Common myeloid progenitor, CD34-positive (primary cell): Measurements from ENCODE around the gene TRAF3.

ENCODE experiments used
- CTCF ChIA-PET: fragments of 350-600 bp; sonication (Branson Sonifier 250); formaldehyde crosslinking; loops from one replicate; lab custom pipeline; 2021; ENCODE audit warnings: antibody characterized with exemption; lab: Charles Lee
- POLR2A ChIA-PET: fragments of 350-600 bp; sonication (Branson Sonifier 250); formaldehyde crosslinking; loops from one replicate; lab custom pipeline; 2021; ENCODE audit warnings: antibody characterized with exemption; lab: Charles Lee
- DNase-seq, 3 donors: peaks; one replicate each; pipeline versions ENCODE4 v3.0.0 to v3.0.0-alpha.2; 2013
- H3K27ac ChIP-seq, 2 experiments: 1 replicate in 1 of 2; 2 replicates in 1 of 2; pipeline ENCODE4 v1.7.0; 2013; ENCODE audit warnings: inconsistent platforms in 2 of 2, low read length in 2 of 2, mild to moderate bottlenecking in 2 of 2, low read depth in 1 of 2, moderate library complexity in 1 of 2; ENCODE audit not compliant: severe bottlenecking in 2 of 2, insufficient read depth in 1 of 2, poor library complexity in 1 of 2
- H3K27me3 ChIP-seq, 5 experiments: replicated peaks in 2 of 5; 1 replicate in 3 of 5; 2 replicates in 2 of 5; pipeline versions ENCODE4 v1.6.1 to v1.7.0; 2013; ENCODE audit warnings: low read length in 4 of 5, mild to moderate bottlenecking in 2 of 5, moderate library complexity in 2 of 5, inconsistent platforms in 1 of 5; ENCODE audit not compliant: insufficient read depth in 5 of 5, control insufficient read depth in 4 of 5
- H3K36me3 ChIP-seq, 4 experiments: 1 replicate in 2 of 4; 2 replicates in 2 of 4; pipeline versions ENCODE4 v1.6.1 to v1.7.0; 2013; ENCODE audit warnings: low read length in 3 of 4, control low read depth in 1 of 4, mild to moderate bottlenecking in 1 of 4; ENCODE audit not compliant: control insufficient read depth in 4 of 4, insufficient read depth in 4 of 4
- H3K4me1 ChIP-seq, 4 experiments: 1 replicate in 3 of 4; 2 replicates in 1 of 4; pipeline versions ENCODE4 v1.6.1 to v1.7.1; 2013; ENCODE audit warnings: low read length in 3 of 4, mild to moderate bottlenecking in 3 of 4, control low read depth in 1 of 4, inconsistent platforms in 1 of 4, moderate library complexity in 1 of 4; ENCODE audit not compliant: control insufficient read depth in 4 of 4, insufficient read depth in 4 of 4; ENCODE audit errors: control extremely low read depth in 1 of 4
- H3K4me3 ChIP-seq, 7 experiments: 1 replicate in 4 of 7; 2 replicates in 3 of 7; pipeline versions ENCODE4 v1.5.1 to v1.7.0; 2013; ENCODE audit warnings: mild to moderate bottlenecking in 7 of 7, low read length in 6 of 7, moderate library complexity in 6 of 7, inconsistent platforms in 2 of 7, low read depth in 2 of 7, control low read depth in 1 of 7; ENCODE audit not compliant: insufficient read depth in 4 of 7, control insufficient read depth in 1 of 7; ENCODE audit errors: extremely low read depth in 1 of 7
- H3K9me3 ChIP-seq, 5 experiments: 1 replicate in 4 of 5; 2 replicates in 1 of 5; pipeline versions ENCODE4 v1.6.1 to v1.7.1; 2013; ENCODE audit warnings: low read length in 4 of 5, mild to moderate bottlenecking in 2 of 5, inconsistent platforms in 1 of 5, low read depth in 1 of 5, moderate library complexity in 1 of 5; ENCODE audit not compliant: control insufficient read depth in 4 of 5, insufficient read depth in 2 of 5; ENCODE audit errors: control extremely low read depth in 1 of 5
- WGBS: methylation state at CpG from one replicate; pipeline ENCODE4 v1.1.5; 2013; ENCODE audit not compliant: insufficient coverage; 5-methylcytosine and 5-hydroxymethylcytosine counted together

TRAF3 gene

DNA sequence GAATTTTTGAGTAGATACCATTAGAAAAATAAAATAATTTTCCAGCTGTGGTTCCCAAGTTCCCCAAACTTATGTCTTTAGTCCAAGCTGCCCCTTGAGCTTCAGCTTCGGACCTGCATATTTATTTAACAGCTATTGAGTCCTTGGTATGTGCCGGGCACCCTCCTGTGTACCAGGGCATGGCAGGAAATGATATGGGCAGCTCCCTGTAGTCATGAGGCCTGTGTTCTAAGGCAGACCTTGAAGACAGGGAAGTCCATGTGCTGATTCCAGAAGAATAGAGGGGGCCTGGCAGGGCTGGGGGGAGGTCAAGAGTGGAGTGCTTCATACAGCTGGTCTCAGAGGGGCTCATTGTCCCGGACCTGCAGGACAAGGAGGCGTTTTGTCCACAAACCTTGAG lies 29.2 kb downstream of the TRAF3 start:
- H3K36me3 ChIP-seq: peaks cover 0 to 3% (median 0%) of the 10 kb centered on the region in 4 experiments
- H3K27me3 ChIP-seq: no peaks in the 10 kb centered on the region
- 90% methylated on average over 3 of the region's 4 CpGs for WGBS
- ChIA-PET CTCF (no interaction called here), POLR2A (no interaction called here)
- no peak overlapping the region for H3K27ac ChIP-seq
- no peak for DNase-seq
- no peaks in the 10 kb centered on the region for H3K9me3 ChIP-seq
- H3K4me1 ChIP-seq: peaks cover 0 to 13% (median 3%) of the 10 kb centered on the region in 4 experiments
- no peak overlapping the region for H3K4me3 ChIP-seq

- Histone ChIP-seq H3K27me3 (no peaks in the 10 kb centered on the region), H3K4me3 (no peak overlapping the region), H3K9me3 (no peaks in the 10 kb centered on the region), H3K27ac (no peak overlapping the region), H3K36me3 (peaks cover 0 to 3% (median 0%) of the 10 kb centered on the region in 4 experiments), H3K4me1 (peaks cover 0 to 13% (median 3%) of the 10 kb centered on the region in 4 experiments)
- 100% methylated on average over 4 of the region's 4 CpGs for WGBS
- ChIA-PET POLR2A (no interaction called here), CTCF (interaction anchor here (1.5 kb wide), 1 partner anchor 10 kb away, joined by 3 read pairs; no protein-coding TSS in a partner anchor)
- no peak for DNase-seq
Measured at GRCh38 chr14:102807013-102807406, 29.8 kb downstream of the TRAF3 start.

DNA sequence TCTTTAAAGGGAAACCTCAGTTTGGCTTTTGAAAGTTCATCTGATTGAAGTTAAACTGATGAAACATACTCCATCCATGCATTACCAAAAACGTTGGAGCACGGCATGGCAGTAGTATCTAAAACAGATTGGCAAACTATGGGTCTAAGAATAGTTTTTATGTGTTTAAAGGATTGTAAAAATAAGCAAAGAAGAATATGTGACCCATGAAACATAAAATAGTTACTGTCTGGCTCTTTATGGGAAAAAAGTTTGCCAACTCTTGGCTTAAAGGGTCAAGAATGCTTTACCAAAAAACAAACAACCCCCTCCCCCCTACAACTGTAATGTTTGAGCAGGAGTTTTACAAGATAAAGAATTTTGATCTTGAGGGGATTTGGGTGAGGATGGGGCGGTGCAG lies 32.6 kb downstream of the TRAF3 start:
- H3K4me1 ChIP-seq: peaks cover 0 to 13% (median 3%) of the 10 kb centered on the region in 4 experiments
- 100% methylated on average over 1 of the region's 3 CpGs for WGBS
- POLR2A ChIA-PET: no interaction called here

DNA sequence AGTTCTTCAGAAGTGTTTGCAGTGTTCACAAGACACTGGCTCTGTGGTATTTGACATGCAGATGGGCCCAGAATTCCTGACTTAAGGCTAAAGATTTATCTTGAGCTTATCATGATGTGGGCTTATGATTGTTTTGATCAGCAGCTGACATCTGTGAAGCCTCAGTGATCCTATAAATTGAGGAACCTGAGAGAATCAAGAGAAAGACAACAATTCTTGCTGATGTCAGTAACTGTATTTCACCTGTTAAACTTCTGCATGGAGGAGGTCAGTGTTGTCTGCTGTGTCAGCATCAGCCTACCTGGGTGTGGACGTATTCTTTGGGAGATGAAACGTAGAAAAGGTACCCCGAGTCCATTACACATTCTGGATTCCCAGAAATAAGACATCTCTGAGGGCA lies 33.3 kb downstream of the TRAF3 start:
- Histone ChIP-seq H3K27me3 (no peaks in the 10 kb centered on the region), H3K9me3 (no peaks in the 10 kb centered on the region), H3K36me3 (no peaks in the 10 kb centered on the region), H3K4me3 (no peak overlapping the region), H3K4me1 (peaks cover 0 to 8% (median under 1%) of the 10 kb centered on the region in 4 experiments), H3K27ac (no peak overlapping the region)
- ChIA-PET CTCF (interaction anchor here (1.6 kb wide), 1 partner anchor 36 kb away, joined by 4 read pairs; no protein-coding TSS in a partner anchor), POLR2A (interaction anchor here (0.6 kb wide), 2 partner anchors 274 to 286 kb away, joined by 3 read pairs; no protein-coding TSS in a partner anchor)
- no peak for DNase-seq
- WGBS: 100% methylated on average over 2 of the region's 3 CpGs

More for the DNA sequence above, 32.6 kb downstream of the TRAF3 start:
- H3K27ac ChIP-seq: no peak overlapping the region
- H3K27me3 ChIP-seq: no peaks in the 10 kb centered on the region
- no peaks in the 10 kb centered on the region for H3K9me3 ChIP-seq
- no peaks in the 10 kb centered on the region for H3K36me3 ChIP-seq
- CTCF ChIA-PET: interaction anchor here (1.3 to 1.6 kb wide), 2 partner anchors 8 to 35 kb away, joined by 4 to 5 read pairs; no protein-coding TSS in a partner anchor
- no peak overlapping the region for H3K4me3 ChIP-seq
- no peak for DNase-seq

DNA sequence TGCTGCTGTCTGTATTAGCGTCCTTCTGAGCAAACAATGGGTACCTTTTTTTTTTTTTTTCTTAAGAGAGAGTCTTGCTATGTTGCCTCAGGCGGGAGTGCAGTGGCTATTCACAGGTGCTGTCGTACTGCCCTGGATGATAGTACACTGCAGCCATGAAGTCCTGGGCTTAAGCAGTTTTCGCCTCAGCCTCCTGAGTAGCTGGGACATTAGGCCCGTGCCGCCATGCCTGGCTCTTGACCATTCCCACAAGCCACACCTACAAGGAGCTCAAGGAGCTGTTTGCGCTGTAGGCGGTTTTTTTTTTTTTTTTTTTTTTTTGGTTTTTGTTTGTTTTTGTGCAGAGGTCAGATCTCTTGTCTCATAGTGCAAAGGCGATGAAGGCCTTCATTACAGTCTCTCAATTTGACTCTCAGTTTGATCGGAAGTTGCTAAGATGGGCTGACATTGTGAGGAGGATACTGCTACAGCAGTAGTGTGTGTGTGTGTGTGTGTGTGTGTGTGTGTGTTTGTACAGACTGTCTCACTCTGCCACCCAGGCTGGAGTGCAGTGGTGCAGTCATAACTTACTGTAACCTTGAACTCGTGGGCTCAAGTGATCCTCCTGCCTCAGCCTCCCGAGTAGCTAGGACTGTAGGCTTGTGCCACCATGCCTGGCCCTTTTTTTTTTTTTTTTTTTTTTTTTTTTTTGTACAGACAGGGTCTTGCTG lies 34.2 kb downstream of the TRAF3 start:
- no peak for DNase-seq
- H3K27me3 ChIP-seq: no peaks in the 10 kb centered on the region
- no peaks in the 10 kb centered on the region for H3K9me3 ChIP-seq
- H3K36me3 ChIP-seq: no peaks in the 10 kb centered on the region
- CTCF ChIA-PET: interaction anchor here (0.7 to 1.6 kb wide), 3 partner anchors 9 to 37 kb away, joined by 3 to 4 read pairs (median 4); no protein-coding TSS in a partner anchor
- 100% methylated on average over 3 of the region's 12 CpGs for WGBS
- H3K4me1 ChIP-seq: peaks cover 0 to 3% (median 0%) of the 10 kb centered on the region in 4 experiments
- no peak overlapping the region for H3K4me3 ChIP-seq
- no peak overlapping the region for H3K27ac ChIP-seq
- POLR2A ChIA-PET: no interaction called here

- ChIA-PET POLR2A (no interaction called here), CTCF (interaction anchor here (0.8 kb wide), 1 partner anchor 18 kb away, joined by 3 read pairs; no protein-coding TSS in a partner anchor)
- WGBS: 100% methylated on average over 1 of the region's 2 CpGs
- Histone ChIP-seq H3K36me3 (peaks cover 0 to 4% (median 0%) of the 10 kb centered on the region in 4 experiments), H3K27ac (no peak overlapping the region), H3K4me1 (no peaks in the 10 kb centered on the region), H3K27me3 (no peaks in the 10 kb centered on the region), H3K4me3 (no peak overlapping the region), H3K9me3 (no peaks in the 10 kb centered on the region)
- no peak for DNase-seq
Measured at GRCh38 chr14:102811971-102812370, 34.7 kb downstream of the TRAF3 start.

GRCh38 chr14:102813691-102814090 lies 36.4 kb downstream of the TRAF3 start:
- CTCF ChIA-PET: no interaction called here
- Histone ChIP-seq H3K9me3 (no peaks in the 10 kb centered on the region), H3K27ac (no peak overlapping the region), H3K4me1 (no peaks in the 10 kb centered on the region), H3K27me3 (no peaks in the 10 kb centered on the region), H3K36me3 (peaks cover 0 to 4% (median 0%) of the 10 kb centered on the region in 4 experiments), H3K4me3 (no peak overlapping the region)
- no CpG with 5 or more reads among the region's 5 CpGs for WGBS
- no peak for DNase-seq
- POLR2A ChIA-PET: no interaction called here
